Measurements from ENCODE around the gene KRTAP4-16. TPM values are rescaled to one million over a fixed set of nuclear protein-coding genes. Genes with fewer than 3 reads are reported as not detected.
"Not testable (repeated sequence)": the region's sequence is repeated elsewhere in the genome, so short reads cannot be mapped to it uniquely, and the experiment has no call there.

KRTAP4-16 gene
- polyA plus RNA-seq, 4 donors, result not detected

DNA sequence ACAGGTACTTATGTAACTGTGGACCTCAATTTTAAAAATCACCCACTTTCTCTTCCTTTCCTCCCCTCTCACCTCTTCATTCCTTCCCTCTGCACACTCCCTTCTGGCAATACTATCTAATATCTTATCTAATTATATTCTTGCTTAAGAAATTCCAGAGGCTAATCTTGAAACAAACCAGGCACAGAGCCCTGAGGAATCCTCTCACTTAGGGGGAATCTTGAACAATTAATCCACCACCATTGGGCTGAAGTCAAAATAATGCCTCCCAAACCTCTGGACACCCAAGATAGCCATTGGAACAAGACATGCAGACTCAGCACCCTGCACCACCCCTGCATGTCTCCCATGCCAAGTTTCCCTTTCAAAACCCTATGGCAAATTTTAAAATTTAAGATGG lies 39.4 kb upstream of the KRTAP4-16 start:
- no peak for FAIRE-seq
- DNase-seq, result no peak
- H3K27me3 ChIP-seq (ENCODE audit: control insufficient read depth in 3 of 3, insufficient read depth in 3 of 3, low read length in 3 of 3), result no peaks in the 10 kb centered on the region

DNA sequence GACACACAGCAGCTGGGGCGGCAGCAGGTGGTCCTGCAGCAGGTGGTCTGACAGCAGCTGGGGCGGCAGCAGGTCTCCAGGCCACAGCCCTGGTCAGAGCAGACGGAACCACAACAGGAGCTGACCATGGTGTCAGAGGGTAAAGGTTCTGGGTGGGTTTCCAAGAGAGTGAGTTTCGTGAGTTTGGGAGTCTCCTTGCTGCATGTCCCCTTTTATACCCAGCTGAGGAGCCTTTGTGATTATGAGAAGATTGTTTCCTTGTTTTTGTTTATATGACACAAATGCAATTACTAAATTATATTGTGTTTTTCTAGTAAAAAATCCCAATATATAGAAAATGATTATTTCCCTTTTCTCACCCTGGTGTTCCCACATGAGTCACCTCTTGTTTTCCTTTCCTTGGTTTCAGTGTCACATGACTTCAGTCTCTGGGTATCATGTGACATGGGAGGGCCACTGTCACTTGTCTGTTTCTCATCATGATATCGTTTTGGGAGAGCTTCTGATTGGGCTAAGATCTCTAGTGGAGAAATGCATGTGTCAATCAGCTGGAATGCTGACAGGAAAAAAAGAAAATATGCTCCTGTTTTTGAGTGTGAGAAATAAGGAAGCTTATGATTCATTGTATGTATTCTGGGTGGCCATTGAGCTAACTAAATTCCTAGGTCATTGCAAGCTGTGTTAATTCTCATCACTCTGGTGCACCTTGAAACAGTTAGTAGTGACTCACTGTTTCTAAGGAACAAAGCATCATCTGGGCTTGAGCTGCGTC lies 38.5 kb upstream of the KRTAP4-16 start, which contains the start of gene KRTAP4-6:
KRTAP4-6 (minus strand) TSS at position 185 of the 772 bp plus-strand sequence; CDS start at position 128, 57 bp downstream.
- DNase-seq, result no peak
- Histone ChIP-seq H3K4me1 (ENCODE audit: control insufficient read depth in 3 of 3, insufficient read depth in 2 of 3, low read depth in 1 of 3, low read length in 2 of 3) (no peaks in the 10 kb centered on the region), H3K36me3 (ENCODE audit: control insufficient read depth in 3 of 3, insufficient read depth in 2 of 3, low read depth in 1 of 3, low read length in 3 of 3) (no peaks in the 10 kb centered on the region), H3K9me3 (ENCODE audit: control insufficient read depth in 2 of 2, insufficient read depth in 1 of 2, low read depth in 1 of 2, low read length in 1 of 2) (peaks cover 0 to 9% of the 10 kb centered on the region in 2 donors), H3K27ac (ENCODE audit: low read depth in 1 of 3, low read length in 2 of 3) (no peak within 1 kb of the TSS), H3K27me3 (ENCODE audit: control insufficient read depth in 3 of 3, insufficient read depth in 3 of 3, low read length in 3 of 3) (no peaks in the 10 kb centered on the region), H3K4me3 (ENCODE audit: low read depth in 1 of 3, low read length in 3 of 3) (no peak within 1 kb of the TSS)
- FAIRE-seq, result no peak
- WGBS, 3 donors, result 72 to 84% (median 73%) methylated on average over 5 to 6 of the region's 6 CpGs

More for the DNA sequence above, 39.4 kb upstream of the KRTAP4-16 start:
- no peak overlapping the region for H3K4me3 ChIP-seq (ENCODE audit: low read depth in 1 of 3, low read length in 3 of 3)
- H3K9me3 ChIP-seq (ENCODE audit: control insufficient read depth in 2 of 2, insufficient read depth in 1 of 2, low read depth in 1 of 2, low read length in 1 of 2), result peaks cover 0 to 9% of the 10 kb centered on the region in 2 donors
- H3K27ac ChIP-seq (ENCODE audit: low read depth in 1 of 3, low read length in 2 of 3), result no peak overlapping the region
- H3K36me3 ChIP-seq (ENCODE audit: control insufficient read depth in 3 of 3, insufficient read depth in 2 of 3, low read depth in 1 of 3, low read length in 3 of 3), result no peaks in the 10 kb centered on the region
- no peaks in the 10 kb centered on the region for H3K4me1 ChIP-seq (ENCODE audit: control insufficient read depth in 3 of 3, insufficient read depth in 2 of 3, low read depth in 1 of 3, low read length in 2 of 3)

GRCh38 chr17:41139865-41140264 lies 37.9 kb upstream of the KRTAP4-16 start:
- not testable (repeated sequence) for H3K36me3 ChIP-seq (ENCODE audit: control insufficient read depth in 3 of 3, insufficient read depth in 2 of 3, low read depth in 1 of 3, low read length in 3 of 3); H3K9me3 ChIP-seq (ENCODE audit: control insufficient read depth in 2 of 2, insufficient read depth in 1 of 2, low read depth in 1 of 2, low read length in 1 of 2); DNase-seq; H3K4me3 ChIP-seq (ENCODE audit: low read depth in 1 of 3, low read length in 3 of 3); FAIRE-seq; H3K4me1 ChIP-seq (ENCODE audit: control insufficient read depth in 3 of 3, insufficient read depth in 2 of 3, low read depth in 1 of 3, low read length in 2 of 3); H3K27ac ChIP-seq (ENCODE audit: low read depth in 1 of 3, low read length in 2 of 3); H3K27me3 ChIP-seq (ENCODE audit: control insufficient read depth in 3 of 3, insufficient read depth in 3 of 3, low read length in 3 of 3)
- WGBS, 3 donors, result 84 to 90% (median 87%) methylated on average over 12 of the region's 12 CpGs

- no peak overlapping the region for H3K27ac ChIP-seq (ENCODE audit: low read depth in 1 of 3, low read length in 2 of 3)
- H3K36me3 ChIP-seq (ENCODE audit: control insufficient read depth in 3 of 3, insufficient read depth in 2 of 3, low read depth in 1 of 3, low read length in 3 of 3), result no peaks in the 10 kb centered on the region
- H3K27me3 ChIP-seq (ENCODE audit: control insufficient read depth in 3 of 3, insufficient read depth in 3 of 3, low read length in 3 of 3), result no peaks in the 10 kb centered on the region
- H3K4me3 ChIP-seq (ENCODE audit: low read depth in 1 of 3, low read length in 3 of 3), result no peak overlapping the region
- DNase-seq (no peak), FAIRE-seq (no peak)
- no peaks in the 10 kb centered on the region for H3K4me1 ChIP-seq (ENCODE audit: control insufficient read depth in 3 of 3, insufficient read depth in 2 of 3, low read depth in 1 of 3, low read length in 2 of 3)
- H3K9me3 ChIP-seq (ENCODE audit: control insufficient read depth in 2 of 2, insufficient read depth in 1 of 2, low read depth in 1 of 2, low read length in 1 of 2), result no peaks in the 10 kb centered on the region
- 58 to 79% (median 66%) methylated on average over 2 of the region's 2 CpGs for WGBS, 3 donors
Observed at GRCh38 chr17:41133880-41134735, 32.1 kb upstream of the KRTAP4-16 start.

- Histone ChIP-seq H3K27me3 (ENCODE audit: control insufficient read depth in 3 of 3, insufficient read depth in 3 of 3, low read length in 3 of 3) (no peaks in the 10 kb centered on the region), H3K36me3 (ENCODE audit: control insufficient read depth in 3 of 3, insufficient read depth in 2 of 3, low read depth in 1 of 3, low read length in 3 of 3) (no peaks in the 10 kb centered on the region), H3K27ac (ENCODE audit: low read depth in 1 of 3, low read length in 2 of 3) (no peak overlapping the region), H3K4me3 (ENCODE audit: low read depth in 1 of 3, low read length in 3 of 3) (no peak overlapping the region), H3K4me1 (ENCODE audit: control insufficient read depth in 3 of 3, insufficient read depth in 2 of 3, low read depth in 1 of 3, low read length in 2 of 3) (no peaks in the 10 kb centered on the region), H3K9me3 (ENCODE audit: control insufficient read depth in 2 of 2, insufficient read depth in 1 of 2, low read depth in 1 of 2, low read length in 1 of 2) (no peaks in the 10 kb centered on the region)
- DNase-seq (no peak), FAIRE-seq (no peak)
- WGBS, 3 donors, result 61 to 73% (median 64%) methylated on average over 3 of the region's 3 CpGs
Observed at GRCh38 chr17:41131979-41132378, 30.0 kb upstream of the KRTAP4-16 start.

- Histone ChIP-seq H3K4me3 (ENCODE audit: low read depth in 1 of 3, low read length in 3 of 3) (no peak overlapping the region), H3K9me3 (ENCODE audit: control insufficient read depth in 2 of 2, insufficient read depth in 1 of 2, low read depth in 1 of 2, low read length in 1 of 2) (no peaks in the 10 kb centered on the region)
- WGBS, 3 donors, result 11 to 71% (median 34%) methylated on average over 1 of the region's 1 CpG
Observed at GRCh38 chr17:41127371-41127770, 25.4 kb upstream of the KRTAP4-16 start.

GRCh38 chr17:41126412-41126811 lies 24.4 kb upstream of the KRTAP4-16 start:
- 83 to 88% (median 87%) methylated on average over 3 of the region's 3 CpGs for WGBS, 3 donors
- Histone ChIP-seq H3K4me1 (ENCODE audit: control insufficient read depth in 3 of 3, insufficient read depth in 2 of 3, low read depth in 1 of 3, low read length in 2 of 3) (no peaks in the 10 kb centered on the region), H3K27me3 (ENCODE audit: control insufficient read depth in 3 of 3, insufficient read depth in 3 of 3, low read length in 3 of 3) (peaks cover 0 to 2% (median 0%) of the 10 kb centered on the region in 3 donors), H3K36me3 (ENCODE audit: control insufficient read depth in 3 of 3, insufficient read depth in 2 of 3, low read depth in 1 of 3, low read length in 3 of 3) (no peaks in the 10 kb centered on the region), H3K4me3 (ENCODE audit: low read depth in 1 of 3, low read length in 3 of 3) (no peak overlapping the region), H3K9me3 (ENCODE audit: control insufficient read depth in 2 of 2, insufficient read depth in 1 of 2, low read depth in 1 of 2, low read length in 1 of 2) (no peaks in the 10 kb centered on the region), H3K27ac (ENCODE audit: low read depth in 1 of 3, low read length in 2 of 3) (no peak overlapping the region)
- FAIRE-seq (no peak), DNase-seq (no peak)

More at GRCh38 chr17:41127371-41127770, 25.4 kb upstream of the KRTAP4-16 start:
- H3K27me3 ChIP-seq (ENCODE audit: control insufficient read depth in 3 of 3, insufficient read depth in 3 of 3, low read length in 3 of 3), result no peaks in the 10 kb centered on the region
- no peak for DNase-seq
- no peaks in the 10 kb centered on the region for H3K36me3 ChIP-seq (ENCODE audit: control insufficient read depth in 3 of 3, insufficient read depth in 2 of 3, low read depth in 1 of 3, low read length in 3 of 3)
- no peak for FAIRE-seq
- no peaks in the 10 kb centered on the region for H3K4me1 ChIP-seq (ENCODE audit: control insufficient read depth in 3 of 3, insufficient read depth in 2 of 3, low read depth in 1 of 3, low read length in 2 of 3)
- H3K27ac ChIP-seq (ENCODE audit: low read depth in 1 of 3, low read length in 2 of 3), result no peak overlapping the region

DNA sequence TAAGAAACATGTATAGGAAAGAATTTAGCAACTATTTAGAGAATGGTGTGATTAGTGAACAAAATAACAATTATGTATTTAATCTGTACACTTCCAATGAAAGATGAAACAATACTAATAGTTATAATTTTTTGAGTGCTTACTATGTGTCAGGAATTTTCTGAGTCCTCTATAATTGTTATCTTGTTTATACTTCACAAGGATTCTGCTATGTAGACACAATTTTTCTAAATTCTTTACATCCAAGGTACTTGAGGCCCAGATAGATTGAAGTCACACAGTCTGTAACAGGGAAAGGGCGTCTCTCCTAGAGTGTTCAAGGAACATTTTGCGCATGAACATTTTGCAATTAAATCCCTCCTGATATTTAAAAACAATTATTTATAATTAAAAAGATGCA lies 23.1 kb upstream of the KRTAP4-16 start:
- DNase-seq (no peak), FAIRE-seq (no peak)
- H3K9me3 ChIP-seq (ENCODE audit: control insufficient read depth in 2 of 2, insufficient read depth in 1 of 2, low read depth in 1 of 2, low read length in 1 of 2), result no peaks in the 10 kb centered on the region
- 71 to 97% (median 91%) methylated on average over 2 of the region's 2 CpGs for WGBS, 3 donors
- H3K4me3 ChIP-seq (ENCODE audit: low read depth in 1 of 3, low read length in 3 of 3), result no peak overlapping the region
- peaks cover 0 to 2% (median 0%) of the 10 kb centered on the region in 3 donors for H3K27me3 ChIP-seq (ENCODE audit: control insufficient read depth in 3 of 3, insufficient read depth in 3 of 3, low read length in 3 of 3)
- H3K27ac ChIP-seq (ENCODE audit: low read depth in 1 of 3, low read length in 2 of 3), result no peak overlapping the region
- no peaks in the 10 kb centered on the region for H3K4me1 ChIP-seq (ENCODE audit: control insufficient read depth in 3 of 3, insufficient read depth in 2 of 3, low read depth in 1 of 3, low read length in 2 of 3)
- no peaks in the 10 kb centered on the region for H3K36me3 ChIP-seq (ENCODE audit: control insufficient read depth in 3 of 3, insufficient read depth in 2 of 3, low read depth in 1 of 3, low read length in 3 of 3)

All from small intestine (tissue), 7 donors.